Esophagus squamous epithelium (tissue), 5 donors: ENCODE data around the gene TNIP1. TPM values are rescaled to one million over a fixed set of nuclear protein-coding genes. Genes with fewer than 3 reads are reported as not detected.

Source experiments
- DNase-seq: peaks from one replicate; lab custom pipeline; 2025; lab: John Stamatoyannopoulos, UW
- H3K27ac ChIP-seq, 4 donors: fragments of 200-600 bp; sonication (generic); one replicate each; pipeline ENCODE4 v1.5.1; 2016 to 2019; ENCODE audit warnings: mild to moderate bottlenecking in 1 of 4
- H3K27me3 ChIP-seq, 4 donors: fragments of 200-600 bp; sonication (generic); 1 replicate in 3 of 4; 2 replicates in 1 of 4; pipeline versions ENCODE4 v1.5.1 to v1.6.0; 2017 to 2021; ENCODE audit warnings: antibody characterized with exemption in 1 of 4
- H3K36me3 ChIP-seq, 3 donors: fragments of 200-600 bp; sonication (generic); one replicate each; pipeline ENCODE4 v1.5.1; 2016 to 2019
- H3K4me1 ChIP-seq, 3 donors: fragments of 200-600 bp; sonication (generic); one replicate each; pipeline ENCODE4 v1.5.1; 2017 to 2019
- H3K4me3 ChIP-seq, 4 donors: fragments of 200-600 bp; sonication (generic); 1 replicate in 3 of 4; 2 replicates in 1 of 4; pipeline ENCODE4 v1.5.1; 2016 to 2019; ENCODE audit warnings: mild to moderate bottlenecking in 2 of 4, moderate library complexity in 1 of 4
- H3K9me3 ChIP-seq, 3 donors: fragments of 200-600 bp; sonication (generic); one replicate each; pipeline ENCODE4 v1.5.1; 2016 to 2019
- POLR2A ChIP-seq, 4 donors: fragments of 450-650 bp; IDR thresholded peaks; one replicate each; pipeline ENCODE4 v1.6.1; 2017; ENCODE audit warnings: antibody characterized with exemption in 4 of 4, mild to moderate bottlenecking in 4 of 4, moderate library complexity in 3 of 4
- WGBS, 2 donors: methylation state at CpG; one replicate each; pipeline ENCODE4 v1.1.5; 2018; 5-methylcytosine and 5-hydroxymethylcytosine counted together
- intact Hi-C: fragments of 100-400 bp; cut with DNase I; formaldehyde crosslinking; loops from one replicate; pipeline ENCODE4 v1.15.0; 2022
- total RNA-seq, 4 donors: library from RNA; depleted of rRNA; stranded (reverse); fragments of >200 nt; gene quantifications; one replicate each; pipeline ENCODE4 v1.1.0, GENCODE V29; 2016
- TF ChIP-seq, protein P1 (sequence below), 6 experiments: fragments of 450-650 bp in 4 of 6; fragments of 200-600 bp in 2 of 6; sonication (generic) in 2 of 6; IDR thresholded peaks; one replicate each; pipeline ENCODE4 v1.5.1; 2016 to 2019; ENCODE audit warnings: antibody characterized with exemption in 6 of 6, mild to moderate bottlenecking in 4 of 6, moderate library complexity in 4 of 6
- donor health status: DM: yes; HTN: yes; CAD: no.

The TNIP1 gene
- total RNA-seq, 4 donors from 2014 or later = 55.5 to 109 (median 95.4) TPM

DNA sequence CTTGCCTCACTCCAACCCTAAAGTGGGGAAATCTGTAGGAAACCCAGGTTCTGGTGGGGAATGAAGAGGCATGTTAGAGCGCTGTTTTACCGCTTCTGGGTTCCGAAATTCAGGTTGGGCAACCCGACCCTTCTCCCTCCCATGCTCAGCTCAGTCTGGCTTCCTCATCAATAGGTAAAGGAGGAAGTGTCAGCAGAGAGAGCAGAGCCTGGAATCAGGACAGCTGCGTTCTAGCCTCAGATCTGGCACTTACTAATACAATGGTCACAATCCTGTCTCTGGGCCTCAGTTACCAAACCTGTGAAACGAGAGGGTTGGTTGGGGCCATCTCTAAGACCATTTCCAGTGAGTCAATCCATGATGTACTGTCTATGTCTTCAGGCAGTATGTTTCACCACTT lies 16.2 kb upstream of the TNIP1 start:
- Histone ChIP-seq H3K9me3 (no peaks in the 10 kb centered on the region), H3K27me3 (no peaks in the 10 kb centered on the region), H3K4me1 (peaks cover 18 to 54% (median 44%) of the 10 kb centered on the region in 3 donors), H3K4me3 (no peak overlapping the region), H3K27ac (peak overlapping the region in 3 of 4 donors; percentile 18 to 33 (median 20)), H3K36me3 (peaks cover 0 to 22% (median 0%) of the 10 kb centered on the region in 3 donors)
- no peak for DNase-seq
- intact Hi-C loops = no loop called here
- TF ChIP-seq POLR2A (IDR thresholded peaks at IDR 0.05) = no peak
- TF ChIP-seq, protein P1, sequence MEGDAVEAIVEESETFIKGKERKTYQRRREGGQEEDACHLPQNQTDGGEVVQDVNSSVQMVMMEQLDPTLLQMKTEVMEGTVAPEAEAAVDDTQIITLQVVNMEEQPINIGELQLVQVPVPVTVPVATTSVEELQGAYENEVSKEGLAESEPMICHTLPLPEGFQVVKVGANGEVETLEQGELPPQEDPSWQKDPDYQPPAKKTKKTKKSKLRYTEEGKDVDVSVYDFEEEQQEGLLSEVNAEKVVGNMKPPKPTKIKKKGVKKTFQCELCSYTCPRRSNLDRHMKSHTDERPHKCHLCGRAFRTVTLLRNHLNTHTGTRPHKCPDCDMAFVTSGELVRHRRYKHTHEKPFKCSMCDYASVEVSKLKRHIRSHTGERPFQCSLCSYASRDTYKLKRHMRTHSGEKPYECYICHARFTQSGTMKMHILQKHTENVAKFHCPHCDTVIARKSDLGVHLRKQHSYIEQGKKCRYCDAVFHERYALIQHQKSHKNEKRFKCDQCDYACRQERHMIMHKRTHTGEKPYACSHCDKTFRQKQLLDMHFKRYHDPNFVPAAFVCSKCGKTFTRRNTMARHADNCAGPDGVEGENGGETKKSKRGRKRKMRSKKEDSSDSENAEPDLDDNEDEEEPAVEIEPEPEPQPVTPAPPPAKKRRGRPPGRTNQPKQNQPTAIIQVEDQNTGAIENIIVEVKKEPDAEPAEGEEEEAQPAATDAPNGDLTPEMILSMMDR (IDR thresholded peaks at IDR 0.05) = no peak
- WGBS, 2 donors = 66 to 89% methylated on average over 5 to 6 of the region's 6 CpGs

DNA sequence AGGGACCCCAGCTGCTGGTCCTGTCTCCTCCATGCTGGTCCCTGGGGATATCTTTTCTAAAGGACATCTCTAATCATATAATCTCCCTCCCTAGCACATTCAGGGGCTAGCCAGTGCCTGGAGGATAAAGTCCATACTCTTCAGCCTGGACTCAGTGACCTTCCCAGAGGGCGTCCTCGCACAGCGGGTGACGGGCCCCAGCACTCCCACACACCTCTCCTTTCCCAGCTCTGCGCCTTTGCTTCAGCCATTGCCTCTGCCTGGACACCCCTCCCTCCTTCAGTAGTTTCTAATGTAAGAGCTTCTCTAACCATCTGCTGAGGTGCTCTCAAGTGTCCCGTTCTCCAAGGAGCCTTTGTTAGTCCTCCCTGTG lies 15.2 kb upstream of the TNIP1 start:
- Histone ChIP-seq H3K27ac (peak overlapping the region; percentile 3 to 83 (median 73)), H3K36me3 (peaks cover 0 to 12% (median 0%) of the 10 kb centered on the region in 3 donors), H3K4me3 (no peak overlapping the region), H3K27me3 (no peaks in the 10 kb centered on the region), H3K9me3 (no peaks in the 10 kb centered on the region), H3K4me1 (peaks cover 18 to 54% (median 44%) of the 10 kb centered on the region in 3 donors)
- TF ChIP-seq, protein P1 (IDR thresholded peaks at IDR 0.05) = no peak
- TF ChIP-seq POLR2A (IDR thresholded peaks at IDR 0.05) = no peak
- DNase-seq = no peak
- WGBS, 2 donors = 93 to 94% methylated on average over 6 of the region's 6 CpGs
- intact Hi-C loops = no loop called here

DNA sequence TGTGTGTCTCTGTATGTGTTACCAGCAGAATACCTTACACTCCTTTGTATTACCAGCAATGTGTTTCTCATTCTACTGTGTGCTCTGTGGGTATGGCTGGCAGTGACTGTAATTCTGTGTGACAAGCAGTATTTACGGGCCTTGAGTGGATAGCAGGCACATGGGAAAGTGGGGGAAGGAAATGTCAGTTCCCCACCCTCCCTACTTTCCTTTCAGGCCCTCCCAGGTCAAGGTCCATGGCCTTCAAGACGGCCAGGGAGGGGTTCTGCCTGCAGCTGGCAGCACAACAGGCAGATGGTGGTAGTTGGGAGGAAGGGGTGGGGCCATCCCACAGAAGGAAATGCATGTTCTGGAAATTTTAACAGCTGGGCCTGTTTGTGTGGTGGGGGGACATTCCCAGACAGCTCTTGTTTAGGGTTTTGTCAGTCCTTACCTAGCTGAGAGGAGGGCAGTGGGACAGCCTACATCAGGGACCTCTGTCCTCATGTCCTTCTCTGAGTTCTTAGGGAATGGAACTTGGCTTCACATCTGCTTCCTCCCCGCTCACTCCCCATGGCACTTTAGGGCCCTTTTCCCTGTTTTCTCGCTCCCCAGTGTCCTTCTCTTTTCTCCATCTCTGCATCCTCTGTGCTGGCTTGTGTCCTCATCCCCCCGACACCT lies 14.6 kb upstream of the TNIP1 start:
- Histone ChIP-seq H3K4me1 (peaks cover 18 to 54% (median 44%) of the 10 kb centered on the region in 3 donors), H3K9me3 (no peaks in the 10 kb centered on the region), H3K36me3 (peaks cover 0 to 6% (median 0%) of the 10 kb centered on the region in 3 donors), H3K27me3 (no peaks in the 10 kb centered on the region), H3K4me3 (no peak overlapping the region), H3K27ac (peak overlapping the region; percentile 3 to 83 (median 73))
- no peak for DNase-seq
- WGBS, 2 donors = 68 to 69% methylated on average over 4 of the region's 5 CpGs
- TF ChIP-seq, protein P1 (IDR thresholded peaks at IDR 0.05) = no peak
- no peak for TF ChIP-seq POLR2A (IDR thresholded peaks at IDR 0.05)
- intact Hi-C loops = no loop called here

DNA sequence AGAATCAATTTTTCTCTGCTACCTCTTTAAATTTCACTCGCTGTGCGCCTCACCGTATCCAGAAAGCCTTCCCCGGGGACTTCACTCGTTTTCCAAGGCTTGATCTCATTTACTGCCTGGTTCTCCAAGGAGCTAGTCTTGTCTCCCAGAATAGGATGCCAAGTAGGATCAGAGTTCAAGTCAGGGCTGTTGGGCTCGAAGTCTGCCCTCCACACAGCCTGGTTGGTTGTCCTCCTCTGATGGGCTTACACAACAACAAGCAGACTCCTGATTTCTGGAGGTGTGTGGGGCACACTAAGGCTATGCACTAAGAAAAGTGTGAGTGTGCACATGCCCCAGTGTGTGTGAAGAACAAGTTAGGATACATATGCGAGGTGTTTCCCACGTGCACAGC lies 14.0 kb upstream of the TNIP1 start:
- Histone ChIP-seq H3K27me3 (no peaks in the 10 kb centered on the region), H3K4me3 (no peak overlapping the region), H3K9me3 (no peaks in the 10 kb centered on the region), H3K27ac (peak overlapping the region; percentile 18 to 83 (median 73)), H3K4me1 (peaks cover 18 to 54% (median 44%) of the 10 kb centered on the region in 3 donors), H3K36me3 (peaks cover 0 to under 1% (median 0%) of the 10 kb centered on the region in 3 donors)
- 65 to 76% methylated on average over 7 to 8 of the region's 8 CpGs for WGBS, 2 donors
- no peak for DNase-seq
- TF ChIP-seq, protein P1 (IDR thresholded peaks at IDR 0.05) = no peak
- TF ChIP-seq POLR2A (IDR thresholded peaks at IDR 0.05) = no peak
- intact Hi-C loops = no loop called here

DNA sequence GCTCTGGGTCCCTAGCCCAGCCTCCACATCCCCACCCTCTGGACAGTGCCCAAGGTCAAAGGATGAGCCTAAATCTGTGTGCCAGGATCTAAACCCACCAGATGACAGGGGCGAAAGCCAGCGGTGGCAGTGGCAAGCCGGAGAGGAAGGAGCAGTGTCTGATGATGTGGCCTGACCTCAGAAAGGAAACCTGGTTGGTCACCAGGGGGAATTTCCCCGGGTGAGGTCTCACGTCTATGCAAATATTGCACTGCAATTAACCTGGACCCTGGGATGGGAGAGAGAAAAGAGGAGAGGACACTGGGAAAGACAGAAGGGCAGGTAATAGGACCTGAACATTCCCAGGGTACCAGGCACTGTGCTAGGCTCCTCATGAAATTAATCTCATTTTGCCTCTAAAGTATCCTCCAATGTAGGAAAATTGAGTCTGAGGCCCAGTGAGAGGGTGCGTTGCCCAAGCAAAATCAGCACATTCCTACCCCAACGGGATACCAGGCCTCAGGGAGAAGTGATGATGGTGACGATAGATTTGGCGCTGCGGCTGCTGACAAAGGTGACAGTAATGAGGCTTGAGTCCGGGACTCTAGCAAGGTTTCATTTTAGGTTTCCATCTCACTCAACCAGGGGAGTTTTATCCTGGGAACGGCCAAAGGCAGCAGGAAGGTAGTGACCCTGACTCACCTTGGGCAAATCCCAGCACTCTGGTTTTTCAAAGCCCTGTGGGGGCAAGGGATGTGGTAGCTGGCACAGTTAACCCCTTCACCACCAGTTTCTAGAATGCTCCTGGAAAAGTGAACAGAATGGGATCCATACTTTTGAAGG lies 13.4 kb upstream of the TNIP1 start:
- Histone ChIP-seq H3K4me1 (peaks cover 18 to 54% (median 44%) of the 10 kb centered on the region in 3 donors), H3K27ac (peak overlapping the region; percentile 18 to 83 (median 73)), H3K27me3 (no peaks in the 10 kb centered on the region), H3K9me3 (no peaks in the 10 kb centered on the region), H3K4me3 (no peak overlapping the region), H3K36me3 (no peaks in the 10 kb centered on the region)
- TF ChIP-seq, protein P1 (IDR thresholded peaks at IDR 0.05) = no peak
- TF ChIP-seq POLR2A (IDR thresholded peaks at IDR 0.05) = no peak
- DNase-seq = no peak
- intact Hi-C loops = no loop called here
- WGBS, 2 donors = 46 to 52% methylated on average over 9 to 12 of the region's 12 CpGs
